NCI-H82 (cell line): ENCODE measurements around the gene CDK14.

Source experiments
- DNase-seq: peaks from one replicate; lab custom pipeline; 2025; lab: John Stamatoyannopoulos, UW

CDK14 gene

GRCh38 chr7:91019686-91020385, 423.7 kb downstream of the CDK14 start:
- no peak for DNase-seq

GRCh38 chr7:91020636-91021385, 424.7 kb downstream of the CDK14 start:
- no peak for DNase-seq

GRCh38 chr7:91021956-91022355, 425.8 kb downstream of the CDK14 start:
- DNase-seq = no peak

- no peak for DNase-seq
These were observed 429.8 kb downstream of the CDK14 start for GRCh38 chr7:91025906-91026390.

GRCh38 chr7:91029688-91030087, 433.6 kb downstream of the CDK14 start:
- no peak for DNase-seq

- DNase-seq = no peak
These were observed 434.7 kb downstream of the CDK14 start for GRCh38 chr7:91030680-91031380.

- peak; percentile 37 for DNase-seq
These were observed 435.6 kb downstream of the CDK14 start for GRCh38 chr7:91031757-91032156.

GRCh38 chr7:91033574-91033973, 437.5 kb downstream of the CDK14 start:
- no peak for DNase-seq

GRCh38 chr7:91034459-91035368, 438.6 kb downstream of the CDK14 start:
- DNase-seq = peak; percentile 85

GRCh38 chr7:91039033-91039432, 442.9 kb downstream of the CDK14 start:
- DNase-seq = no peak

GRCh38 chr7:91041141-91041540, 445.0 kb downstream of the CDK14 start:
- DNase-seq = no peak

GRCh38 chr7:91041901-91042484, 445.9 kb downstream of the CDK14 start:
- DNase-seq = no peak

- no peak for DNase-seq
These were observed 447.1 kb downstream of the CDK14 start for GRCh38 chr7:91043186-91043585.

GRCh38 chr7:91043924-91044645, 448.0 kb downstream of the CDK14 start:
- no peak for DNase-seq

GRCh38 chr7:91045606-91046005, 449.5 kb downstream of the CDK14 start:
- DNase-seq = no peak

GRCh38 chr7:91046322-91047089, 450.4 kb downstream of the CDK14 start:
- DNase-seq = no peak

GRCh38 chr7:91047636-91048035, 451.5 kb downstream of the CDK14 start:
- no peak for DNase-seq

GRCh38 chr7:91050677-91051076, 454.6 kb downstream of the CDK14 start:
- no peak for DNase-seq

GRCh38 chr7:91051966-91052365, 455.8 kb downstream of the CDK14 start:
- DNase-seq = no peak

GRCh38 chr7:91054374-91054773, 458.3 kb downstream of the CDK14 start:
- DNase-seq = no peak
